Astrocyte (in vitro differentiated cells and primary cell): ENCODE results near the gene C17orf67. TPM values are rescaled to one million over a fixed set of nuclear protein-coding genes. Genes with fewer than 3 reads are reported as not detected.
A peak's percentile ranks its signal among the peaks of the same experiment; 100 is the strongest.
"Not testable (repeated sequence)": the region's sequence is repeated elsewhere in the genome, so short reads cannot be mapped to it uniquely, and the experiment has no call there.

ENCODE experiments used
- DNase-seq: peaks from one replicate; pipeline ENCODE4 v3.0.0-alpha.2; 2010; ENCODE audit warnings: low read depth
- FAIRE-seq: peaks from 2 replicates; lab custom pipeline; 2011; peaks lifted over from hg19 to GRCh38; lab: Jason Lieb, UNC
- H2AFZ ChIP-seq: 2 replicates; pipeline ENCODE4 v1.6.0; 2012; ENCODE audit warnings: low read depth, low read length, inconsistent platforms
- H3K27ac ChIP-seq: 2 replicates; pipeline ENCODE4 v1.5.1; 2011; ENCODE audit warnings: low read depth, low read length, inconsistent platforms
- H3K27me3 ChIP-seq: 2 replicates; pipeline ENCODE4 v1.6.0; 2011; ENCODE audit warnings: low read length, inconsistent platforms; ENCODE audit not compliant: insufficient read depth
- H3K36me3 ChIP-seq: 2 replicates; pipeline ENCODE4 v1.5.1; 2011; ENCODE audit warnings: low read length, inconsistent platforms; ENCODE audit not compliant: insufficient read depth
- H3K4me1 ChIP-seq: 2 replicates; pipeline ENCODE4 v1.5.1; 2011; ENCODE audit warnings: low read length, inconsistent platforms; ENCODE audit not compliant: insufficient read depth
- H3K4me2 ChIP-seq: 2 replicates; pipeline ENCODE4 v1.6.0; 2012; ENCODE audit warnings: low read length, inconsistent platforms
- H3K4me3 ChIP-seq: 2 replicates; pipeline ENCODE4 v1.5.1; 2011; ENCODE audit warnings: low read depth, mild to moderate bottlenecking, low read length, inconsistent platforms; ENCODE audit not compliant: insufficient read depth
- H3K79me2 ChIP-seq: 2 replicates; pipeline ENCODE4 v1.6.0; 2012; ENCODE audit warnings: mild to moderate bottlenecking, low read length, inconsistent platforms; ENCODE audit not compliant: insufficient read depth
- H3K9ac ChIP-seq: 2 replicates; pipeline ENCODE4 v1.6.0; 2012; ENCODE audit warnings: mild to moderate bottlenecking, low read length, inconsistent platforms
- H3K9me3 ChIP-seq: 2 replicates; pipeline ENCODE4 v1.5.1; 2012; ENCODE audit warnings: low read depth, mild to moderate bottlenecking, low read length, inconsistent platforms; ENCODE audit not compliant: insufficient read depth
- H4K20me1 ChIP-seq: 2 replicates; pipeline ENCODE4 v1.6.0; 2012; ENCODE audit warnings: low read length, inconsistent platforms; ENCODE audit not compliant: insufficient read depth
- H3K27ac Mint-ChIP-seq: one replicate; pipeline ENCODE4 v1.8.0; 2021; ENCODE audit warnings: mild to moderate bottlenecking, mixed read lengths; ENCODE audit not compliant: unreplicated experiment
- H3K27me3 Mint-ChIP-seq: one replicate; pipeline ENCODE4 v1.8.0; 2021; ENCODE audit warnings: low read depth, mixed read lengths; ENCODE audit not compliant: unreplicated experiment
- H3K36me3 Mint-ChIP-seq: one replicate; pipeline ENCODE4 v1.8.0; 2021; ENCODE audit warnings: low read depth, mixed read lengths; ENCODE audit not compliant: unreplicated experiment
- H3K4me1 Mint-ChIP-seq: one replicate; pipeline ENCODE4 v1.8.0; 2021; ENCODE audit warnings: low read depth, mixed read lengths; ENCODE audit not compliant: unreplicated experiment
- H3K4me3 Mint-ChIP-seq: one replicate; pipeline ENCODE4 v1.8.0; 2021; ENCODE audit warnings: mild to moderate bottlenecking, moderate library complexity, mixed read lengths; ENCODE audit not compliant: unreplicated experiment
- H3K9me3 Mint-ChIP-seq: one replicate; pipeline ENCODE4 v1.8.0; 2021; ENCODE audit warnings: mild to moderate bottlenecking, mixed read lengths; ENCODE audit not compliant: unreplicated experiment
- CTCF ChIP-seq: IDR thresholded peaks from 2 replicates; pipeline ENCODE4 v1.5.1; 2011; ENCODE audit warnings: low read depth, mild to moderate bottlenecking, inconsistent platforms, low read length, moderate library complexity; ENCODE audit not compliant: insufficient read depth
- EZH2 ChIP-seq: IDR thresholded peaks from 2 replicates; pipeline ENCODE4 v1.6.1; 2012; ENCODE audit warnings: mild to moderate bottlenecking, low read length, inconsistent platforms; ENCODE audit not compliant: insufficient read depth
- total RNA-seq: library from RNA; stranded (reverse); gene quantifications from 2 replicates; pipeline ENCODE4 v1.2.1, GENCODE V29; 2021

C17orf67 gene
- total RNA-seq, 1 donor from 2014 or later: 2.8 TPM

DNA sequence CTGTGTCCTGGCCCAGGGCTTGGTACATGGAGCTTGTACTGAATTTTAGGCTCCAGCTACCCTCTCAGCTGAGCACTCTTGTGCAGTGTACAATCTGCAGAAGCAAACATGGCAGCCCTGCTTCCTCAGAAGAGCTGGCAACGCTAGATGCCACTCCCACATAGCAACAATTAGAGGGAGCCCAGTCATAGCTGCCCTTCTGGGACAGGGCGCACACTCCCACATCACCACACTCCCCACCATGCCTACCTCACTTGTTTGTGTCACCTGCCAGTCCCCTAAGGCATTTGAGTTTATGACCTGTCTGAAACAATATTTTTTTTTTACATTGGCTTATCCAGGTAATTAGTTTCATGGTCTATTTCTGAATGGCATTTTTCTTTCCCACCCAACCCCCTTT lies 72.3 kb downstream of the C17orf67 start:
- Histone ChIP-seq H3K27ac (no peak overlapping the region), H3K27me3 (peaks cover 7% of the 10 kb centered on the region), H3K79me2 (no peaks in the 10 kb centered on the region), H3K9me3 (peaks cover 7% of the 10 kb centered on the region), H3K36me3 (no peaks in the 10 kb centered on the region), H3K4me1 (peaks cover 5% of the 10 kb centered on the region), H3K4me3 (no peak overlapping the region), H4K20me1 (no peaks in the 10 kb centered on the region), H2AFZ (no peak overlapping the region), H3K9ac (no peak overlapping the region), H3K4me2 (no peak overlapping the region)
- FAIRE-seq (no peak), DNase-seq (no peak)
- TF ChIP-seq CTCF (no peak), EZH2 (no peak)
- no peaks in the 10 kb centered on the region for H3K27me3 Mint-ChIP-seq
- H3K4me1 Mint-ChIP-seq: peaks cover 12% of the 10 kb centered on the region
- H3K4me3 Mint-ChIP-seq: no peak overlapping the region
- no peaks in the 10 kb centered on the region for H3K9me3 Mint-ChIP-seq
- no peaks in the 10 kb centered on the region for H3K36me3 Mint-ChIP-seq
- no peak overlapping the region for H3K27ac Mint-ChIP-seq

DNA sequence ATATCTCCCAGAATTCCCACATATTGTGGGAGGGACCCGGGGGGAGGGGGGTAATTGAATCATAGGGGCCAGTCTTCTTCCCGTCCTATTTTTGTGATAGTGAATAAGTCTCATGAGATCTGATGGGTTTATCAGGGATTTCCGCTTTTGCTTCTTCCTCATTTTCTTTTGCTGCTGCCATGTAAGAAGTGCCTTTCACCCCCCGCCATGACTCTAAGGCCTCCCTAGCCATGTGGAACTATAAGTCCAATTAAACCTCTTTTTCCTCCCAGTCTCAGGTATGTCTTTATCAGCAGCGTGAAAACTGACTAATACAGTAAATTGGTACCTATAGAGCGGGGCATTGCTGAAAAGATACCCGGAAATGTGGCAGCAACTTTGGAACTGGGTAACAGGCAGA lies 76.1 kb downstream of the C17orf67 start:
- H3K36me3 ChIP-seq, H3K27me3 ChIP-seq, H3K79me2 ChIP-seq, H3K4me3 Mint-ChIP-seq, H3K9me3 Mint-ChIP-seq, H2AFZ ChIP-seq, H3K4me2 ChIP-seq, H3K9me3 ChIP-seq, H4K20me1 ChIP-seq, FAIRE-seq, H3K36me3 Mint-ChIP-seq, DNase-seq, H3K4me3 ChIP-seq, H3K9ac ChIP-seq, H3K27ac ChIP-seq, H3K27me3 Mint-ChIP-seq: not testable (repeated sequence)
- peaks cover 24% of the 10 kb centered on the region for H3K4me1 Mint-ChIP-seq
- peak overlapping the region; percentile 15 for H3K27ac Mint-ChIP-seq
- H3K4me1 ChIP-seq: peaks cover 23% of the 10 kb centered on the region

DNA sequence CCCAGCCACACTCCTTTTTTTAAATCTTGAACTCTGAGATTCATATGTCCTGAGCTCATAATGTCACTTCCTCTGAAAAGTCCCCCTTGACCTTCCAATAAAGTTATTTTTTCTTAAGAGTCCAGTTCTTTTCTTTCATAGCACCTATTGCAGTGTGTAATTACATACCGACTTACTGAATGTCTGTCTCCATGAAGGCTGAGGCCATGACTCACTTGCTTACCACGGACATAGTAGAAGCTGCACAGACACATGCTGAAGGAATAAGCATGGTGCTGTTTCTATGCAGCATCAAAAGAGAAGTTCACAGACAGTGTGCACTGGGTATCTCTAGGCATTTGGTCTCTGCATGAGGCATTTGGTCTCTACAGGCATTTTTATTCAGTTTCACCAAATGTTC lies 77.2 kb downstream of the C17orf67 start:
- Histone ChIP-seq H2AFZ (no peak overlapping the region), H3K79me2 (no peaks in the 10 kb centered on the region), H3K27me3 (no peaks in the 10 kb centered on the region), H3K4me3 (no peak overlapping the region), H3K9ac (no peak overlapping the region), H3K36me3 (no peaks in the 10 kb centered on the region), H3K27ac (peak overlapping the region; percentile 72), H3K4me1 (peaks cover 23% of the 10 kb centered on the region), H4K20me1 (no peaks in the 10 kb centered on the region), H3K4me2 (peak overlapping the region; percentile 55), H3K9me3 (no peaks in the 10 kb centered on the region)
- Mint-ChIP-seq H3K27me3 (no peaks in the 10 kb centered on the region), H3K4me1 (peaks cover 25% of the 10 kb centered on the region), H3K9me3 (peaks cover 2% of the 10 kb centered on the region), H3K36me3 (no peaks in the 10 kb centered on the region), H3K27ac (peak overlapping the region; percentile 98), H3K4me3 (no peak overlapping the region)
- FAIRE-seq: peak; percentile 90
- peak; percentile 97 for DNase-seq
- TF ChIP-seq EZH2 (no peak), CTCF (no peak)
